ENCODE data around the gene LHPP. TPM values are rescaled to one million over a fixed set of nuclear protein-coding genes. Genes with fewer than 3 reads are reported as not detected.

The LHPP gene
- total and polyA plus RNA-seq, 9 donors = 4.3 to 19.9 (median 12.6) TPM

DNA sequence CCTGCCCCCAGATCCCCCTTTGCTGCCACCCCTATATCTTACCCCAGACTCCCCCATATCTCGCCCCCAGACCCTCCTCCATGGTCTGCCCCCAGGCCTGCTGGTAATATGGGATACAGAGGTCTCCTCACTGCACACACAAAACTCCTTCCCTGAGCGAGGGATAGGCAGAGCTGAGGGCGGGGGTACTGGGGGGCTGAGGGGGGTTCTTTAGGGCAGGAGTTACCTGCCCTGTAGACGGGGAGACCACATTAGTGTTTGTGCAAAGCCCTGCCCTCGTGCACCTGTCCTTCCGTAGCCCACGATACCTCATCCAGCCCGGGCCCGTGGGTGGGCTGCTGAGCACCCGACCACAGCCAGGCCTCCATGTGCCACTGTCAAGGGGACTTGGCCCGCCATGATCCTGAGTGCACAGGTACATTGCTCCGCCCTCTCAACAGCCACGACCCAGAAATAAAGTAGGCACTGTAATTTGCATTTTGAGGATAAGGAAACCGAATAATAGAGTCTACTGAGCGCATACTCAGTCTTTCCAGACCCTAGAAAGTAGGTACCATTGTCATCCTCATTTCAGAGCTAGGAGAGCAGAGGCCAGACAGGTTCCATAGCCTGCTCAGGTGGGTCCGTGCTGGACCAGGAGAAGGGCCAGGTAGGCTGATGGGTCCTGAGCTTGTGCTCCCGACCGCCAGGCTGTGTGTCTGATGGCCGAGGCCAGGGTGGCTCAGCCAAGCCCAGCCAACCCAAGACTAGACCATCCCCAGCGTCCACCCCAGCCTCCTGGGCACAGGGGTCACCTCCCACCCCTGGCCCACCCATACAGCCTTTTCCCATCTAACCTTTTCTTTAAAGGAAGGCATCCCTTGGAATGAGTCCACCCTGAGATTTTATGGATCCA, 115.2 kb downstream of the LHPP start:
- WGBS, 3 donors = 83 to 89% (median 87%) methylated on average over 20 of the region's 20 CpGs
- peak in 1 of 5 donors; percentile 8 for DNase-seq
- intact Hi-C loops (cut with DNase I) = no loop called here
- Histone ChIP-seq H3K27me3 (no peaks in the 10 kb centered on the region), H3K27ac (no peak overlapping the region), H3K36me3 (no peaks in the 10 kb centered on the region), H3K9me3 (no peaks in the 10 kb centered on the region), H3K4me3 (no peak overlapping the region), H3K4me1 (ENCODE audit: insufficient read depth) (no peaks in the 10 kb centered on the region)
- TF ChIP-seq, protein P1, sequence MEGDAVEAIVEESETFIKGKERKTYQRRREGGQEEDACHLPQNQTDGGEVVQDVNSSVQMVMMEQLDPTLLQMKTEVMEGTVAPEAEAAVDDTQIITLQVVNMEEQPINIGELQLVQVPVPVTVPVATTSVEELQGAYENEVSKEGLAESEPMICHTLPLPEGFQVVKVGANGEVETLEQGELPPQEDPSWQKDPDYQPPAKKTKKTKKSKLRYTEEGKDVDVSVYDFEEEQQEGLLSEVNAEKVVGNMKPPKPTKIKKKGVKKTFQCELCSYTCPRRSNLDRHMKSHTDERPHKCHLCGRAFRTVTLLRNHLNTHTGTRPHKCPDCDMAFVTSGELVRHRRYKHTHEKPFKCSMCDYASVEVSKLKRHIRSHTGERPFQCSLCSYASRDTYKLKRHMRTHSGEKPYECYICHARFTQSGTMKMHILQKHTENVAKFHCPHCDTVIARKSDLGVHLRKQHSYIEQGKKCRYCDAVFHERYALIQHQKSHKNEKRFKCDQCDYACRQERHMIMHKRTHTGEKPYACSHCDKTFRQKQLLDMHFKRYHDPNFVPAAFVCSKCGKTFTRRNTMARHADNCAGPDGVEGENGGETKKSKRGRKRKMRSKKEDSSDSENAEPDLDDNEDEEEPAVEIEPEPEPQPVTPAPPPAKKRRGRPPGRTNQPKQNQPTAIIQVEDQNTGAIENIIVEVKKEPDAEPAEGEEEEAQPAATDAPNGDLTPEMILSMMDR (IDR thresholded peaks at IDR 0.05) = no peak

DNA sequence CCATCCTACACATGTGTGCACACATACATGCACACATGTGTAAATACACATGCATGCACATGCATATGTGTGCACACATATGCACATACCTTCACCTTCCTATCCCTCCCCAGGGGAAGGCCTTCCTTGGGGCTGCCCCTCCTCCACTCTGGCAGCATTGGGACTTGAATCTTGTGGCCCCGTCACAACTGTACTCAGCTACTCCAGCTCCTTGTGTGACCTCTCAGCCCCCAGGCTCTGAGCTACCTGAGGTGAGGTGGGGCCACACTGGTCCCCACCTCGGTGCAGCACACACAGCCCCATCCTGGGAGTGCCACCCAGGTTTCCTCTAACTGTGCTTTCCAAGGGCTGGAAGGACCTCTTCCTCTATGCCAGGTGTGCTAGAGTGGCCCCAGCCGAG, 116.0 kb downstream of the LHPP start:
- H3K27me3 ChIP-seq = no peaks in the 10 kb centered on the region
- H3K4me1 ChIP-seq (ENCODE audit: insufficient read depth) = no peaks in the 10 kb centered on the region
- intact Hi-C loops (cut with DNase I) = no loop called here
- H3K36me3 ChIP-seq = no peaks in the 10 kb centered on the region
- 88 to 96% (median 92%) methylated on average over 3 of the region's 3 CpGs for WGBS, 3 donors
- TF ChIP-seq, protein P1 (IDR thresholded peaks at IDR 0.05) = no peak
- no peak for TF ChIP-seq POLR2A (IDR thresholded peaks at IDR 0.05)
- TF ChIP-seq EP300 (IDR thresholded peaks at IDR 0.05) = no peak
- H3K4me3 ChIP-seq = no peak overlapping the region
- H3K9me3 ChIP-seq = no peaks in the 10 kb centered on the region
- peak in 1 of 5 donors; percentile 4 for DNase-seq
- H3K27ac ChIP-seq = no peak overlapping the region

DNA sequence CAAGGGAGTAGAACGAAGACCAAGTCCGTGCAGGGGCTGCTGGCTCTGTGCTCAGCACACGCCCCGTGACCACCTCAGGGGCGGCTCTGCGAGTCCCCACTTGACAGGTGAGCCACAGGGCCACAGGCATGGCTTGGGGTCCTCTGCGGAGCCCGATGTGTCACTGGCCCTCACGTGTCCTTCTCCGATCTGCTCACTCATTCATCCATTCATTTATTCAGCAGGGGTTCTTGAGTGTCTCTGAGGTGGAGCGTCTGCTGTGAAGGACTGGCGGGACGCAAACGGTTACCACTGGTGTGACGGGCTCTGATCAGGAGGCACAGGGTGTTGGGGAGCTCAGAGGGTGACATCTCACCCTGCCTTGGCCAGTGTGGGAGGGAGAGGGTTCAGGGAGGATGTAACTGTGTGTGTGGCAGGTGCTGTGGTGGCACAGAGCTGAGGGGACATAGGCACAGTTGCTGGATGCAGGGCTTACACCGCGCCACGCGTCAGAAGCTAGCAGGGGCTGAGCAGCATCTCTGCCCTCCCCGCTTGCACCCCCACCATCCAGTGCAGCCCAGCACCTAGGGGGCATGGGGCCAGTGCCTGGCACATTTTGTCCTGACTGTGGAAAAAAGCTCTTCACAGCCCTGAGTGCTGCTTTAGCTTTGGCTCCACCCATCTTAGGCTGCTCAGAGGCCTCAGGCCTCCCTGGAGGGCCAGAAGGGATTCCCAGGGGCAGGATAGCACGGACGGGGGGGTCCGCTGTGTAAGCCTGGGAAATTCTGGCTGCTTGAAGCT, 116.8 kb downstream of the LHPP start:
- TF ChIP-seq EP300 (IDR thresholded peaks at IDR 0.05) (no peak), POLR2A (IDR thresholded peaks at IDR 0.05) (no peak)
- TF ChIP-seq, protein P1 (IDR thresholded peaks at IDR 0.05) = no peak
- no peaks in the 10 kb centered on the region for H3K36me3 ChIP-seq
- intact Hi-C loops (cut with DNase I) = no loop called here
- no peaks in the 10 kb centered on the region for H3K9me3 ChIP-seq
- 87 to 91% (median 90%) methylated on average over 21 to 23 of the region's 23 CpGs for WGBS, 3 donors
- H3K4me1 ChIP-seq (ENCODE audit: insufficient read depth) = no peaks in the 10 kb centered on the region
- H3K4me3 ChIP-seq = no peak overlapping the region
- peak in 1 of 5 donors; percentile 10 for DNase-seq
- H3K27ac ChIP-seq = no peak overlapping the region
- no peaks in the 10 kb centered on the region for H3K27me3 ChIP-seq

DNA sequence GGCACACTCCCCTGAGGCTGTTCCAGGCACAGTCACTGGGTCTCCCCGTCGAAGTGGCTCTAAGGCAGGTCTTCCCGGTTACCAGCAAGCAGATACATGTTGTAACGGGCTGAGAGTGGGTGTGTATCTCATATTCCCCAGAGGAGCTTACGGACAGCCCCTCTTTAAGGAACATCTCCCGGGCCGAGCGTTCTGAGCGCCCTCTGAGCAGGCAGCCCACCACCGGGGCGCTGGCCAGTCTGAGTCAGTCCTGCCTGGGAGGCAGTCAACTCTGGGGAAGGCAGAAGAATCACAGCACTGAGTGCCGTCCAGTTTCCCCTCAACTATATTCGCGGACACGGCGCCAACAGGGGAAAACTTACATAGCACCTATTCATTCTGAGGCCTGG, 117.4 kb downstream of the LHPP start:
- WGBS, 3 donors = 77 to 81% (median 80%) methylated on average over 14 to 16 of the region's 16 CpGs
- no peaks in the 10 kb centered on the region for H3K27me3 ChIP-seq
- H3K4me3 ChIP-seq = no peak overlapping the region
- intact Hi-C loops (cut with DNase I) = no loop called here
- no peaks in the 10 kb centered on the region for H3K9me3 ChIP-seq
- no peaks in the 10 kb centered on the region for H3K36me3 ChIP-seq
- TF ChIP-seq EP300 (IDR thresholded peaks at IDR 0.05) = no peak
- TF ChIP-seq POLR2A (IDR thresholded peaks at IDR 0.05) = no peak
- TF ChIP-seq, protein P1 (IDR thresholded peaks at IDR 0.05) = no peak
- DNase-seq = peak in 1 of 5 donors; percentile 26
- H3K27ac ChIP-seq = no peak overlapping the region
- H3K4me1 ChIP-seq (ENCODE audit: insufficient read depth) = no peaks in the 10 kb centered on the region
